DND-41 (cell line): ENCODE data around the gene MTFMT.

ENCODE experiments used
- CTCF ChIP-seq: IDR thresholded peaks from 2 replicates; pipeline ENCODE4 v1.5.1; 2012; ENCODE audit warnings: borderline replicate concordance, low read length, moderate library complexity, mild to moderate bottlenecking; ENCODE audit not compliant: poor library complexity, severe bottlenecking; ENCODE audit errors: extremely low read depth
- EZH2 ChIP-seq: IDR thresholded peaks from 3 replicates; pipeline ENCODE4 v1.6.1; 2012; ENCODE audit warnings: borderline replicate concordance, low read depth, mild to moderate bottlenecking, moderate library complexity, low read length, inconsistent platforms; ENCODE audit not compliant: severe bottlenecking

- TF ChIP-seq CTCF: no peak
- no peak for TF ChIP-seq EZH2
Measured at GRCh38 chr15:65058394-65059368, 29.2 kb upstream of the MTFMT start.
